Measurements from ENCODE around the gene CSDE1. TPM values are rescaled to one million over a fixed set of nuclear protein-coding genes. Genes with fewer than 3 reads are reported as not detected.

Gene CSDE1
- total RNA-seq, 1 experiment from 2014 or later, result 375 TPM

- no peaks in the 10 kb centered on the region for H3K9me3 ChIP-seq (ENCODE audit: low read length)
- H3K4me2 ChIP-seq (ENCODE audit: low read depth, low read length, poor library complexity, severe bottlenecking), result no peak overlapping the region
- no peaks in the 10 kb centered on the region for H3K27me3 ChIP-seq (ENCODE audit: low read length)
- no peak overlapping the region for H3K27ac ChIP-seq (ENCODE audit: low read length)
- no peaks in the 10 kb centered on the region for H3K9me2 ChIP-seq (replicated peaks; ENCODE audit: insufficient read depth, low read length)
- no peaks in the 10 kb centered on the region for H4K20me1 ChIP-seq (ENCODE audit: insufficient read depth, low read depth, low read length)
- H2AFZ ChIP-seq (ENCODE audit: low read length), result no peak overlapping the region
- H3K4me1 ChIP-seq (ENCODE audit: low read length), result no peaks in the 10 kb centered on the region
- no peak for DNase-seq
- H3K36me3 ChIP-seq (ENCODE audit: insufficient read depth, low read length), result peaks cover 69% of the 10 kb centered on the region
- H3K9ac ChIP-seq (ENCODE audit: low read length), result no peak overlapping the region
- H3K79me2 ChIP-seq (ENCODE audit: low read length), result peaks cover 31% of the 10 kb centered on the region
- H3K4me3 ChIP-seq (ENCODE audit: low read length), result no peak overlapping the region
Observed at GRCh38 chr1:114723457-114723856, 34.3 kb downstream of the CSDE1 start.

GRCh38 chr1:114720492-114720891, 37.3 kb downstream of the CSDE1 start:
- DNase-seq, result no peak
- Histone ChIP-seq H3K4me3 (ENCODE audit: low read length) (no peak overlapping the region), H3K4me2 (ENCODE audit: low read depth, low read length, poor library complexity, severe bottlenecking) (no peak overlapping the region), H3K9me2 (replicated peaks; ENCODE audit: insufficient read depth, low read length) (no peaks in the 10 kb centered on the region), H3K9me3 (ENCODE audit: low read length) (no peaks in the 10 kb centered on the region), H4K20me1 (ENCODE audit: insufficient read depth, low read depth, low read length) (no peaks in the 10 kb centered on the region), H3K4me1 (ENCODE audit: low read length) (peaks cover 17% of the 10 kb centered on the region), H2AFZ (ENCODE audit: low read length) (no peak overlapping the region), H3K27me3 (ENCODE audit: low read length) (no peaks in the 10 kb centered on the region), H3K9ac (ENCODE audit: low read length) (no peak overlapping the region), H3K27ac (ENCODE audit: low read length) (no peak overlapping the region), H3K36me3 (ENCODE audit: insufficient read depth, low read length) (peaks cover 52% of the 10 kb centered on the region), H3K79me2 (ENCODE audit: low read length) (peaks cover 26% of the 10 kb centered on the region)

- Histone ChIP-seq H3K27ac (ENCODE audit: low read length) (no peak overlapping the region), H3K4me1 (ENCODE audit: low read length) (peaks cover 20% of the 10 kb centered on the region), H3K9me3 (ENCODE audit: low read length) (no peaks in the 10 kb centered on the region), H3K4me3 (ENCODE audit: low read length) (no peak overlapping the region), H3K27me3 (ENCODE audit: low read length) (no peaks in the 10 kb centered on the region), H3K36me3 (ENCODE audit: insufficient read depth, low read length) (peaks cover 42% of the 10 kb centered on the region), H3K9ac (ENCODE audit: low read length) (no peak overlapping the region), H3K4me2 (ENCODE audit: low read depth, low read length, poor library complexity, severe bottlenecking) (no peak overlapping the region), H4K20me1 (ENCODE audit: insufficient read depth, low read depth, low read length) (no peaks in the 10 kb centered on the region), H3K9me2 (replicated peaks; ENCODE audit: insufficient read depth, low read length) (no peaks in the 10 kb centered on the region), H3K79me2 (ENCODE audit: low read length) (peaks cover 23% of the 10 kb centered on the region), H2AFZ (ENCODE audit: low read length) (no peak overlapping the region)
- DNase-seq, result no peak
Observed at GRCh38 chr1:114719424-114719787, 38.4 kb downstream of the CSDE1 start.

- DNase-seq, result no peak
- Histone ChIP-seq H3K27me3 (ENCODE audit: low read length) (no peaks in the 10 kb centered on the region), H3K27ac (ENCODE audit: low read length) (no peak overlapping the region), H3K4me1 (ENCODE audit: low read length) (peaks cover 20% of the 10 kb centered on the region), H3K9me3 (ENCODE audit: low read length) (no peaks in the 10 kb centered on the region), H3K36me3 (ENCODE audit: insufficient read depth, low read length) (peaks cover 43% of the 10 kb centered on the region), H3K4me2 (ENCODE audit: low read depth, low read length, poor library complexity, severe bottlenecking) (no peak overlapping the region), H3K9ac (ENCODE audit: low read length) (no peak overlapping the region), H2AFZ (ENCODE audit: low read length) (no peak overlapping the region), H3K9me2 (replicated peaks; ENCODE audit: insufficient read depth, low read length) (no peaks in the 10 kb centered on the region), H3K4me3 (ENCODE audit: low read length) (no peak overlapping the region), H4K20me1 (ENCODE audit: insufficient read depth, low read depth, low read length) (no peaks in the 10 kb centered on the region), H3K79me2 (ENCODE audit: low read length) (peaks cover 26% of the 10 kb centered on the region)
Observed at GRCh38 chr1:114718661-114719423, 38.9 kb downstream of the CSDE1 start.

- Histone ChIP-seq H3K9ac (ENCODE audit: low read length) (peak within 1 kb of the TSS; percentile 94), H4K20me1 (ENCODE audit: insufficient read depth, low read depth, low read length) (no peaks in the 10 kb centered on the region), H3K79me2 (ENCODE audit: low read length) (peaks cover 31% of the 10 kb centered on the region), H3K4me3 (ENCODE audit: low read length) (peak within 1 kb of the TSS; percentile 94), H3K9me3 (ENCODE audit: low read length) (no peaks in the 10 kb centered on the region), H3K9me2 (replicated peaks; ENCODE audit: insufficient read depth, low read length) (no peaks in the 10 kb centered on the region), H3K36me3 (ENCODE audit: insufficient read depth, low read length) (peaks cover 44% of the 10 kb centered on the region; the same call in 1 of the 2 replicates), H3K4me1 (ENCODE audit: low read length) (peaks cover 20% of the 10 kb centered on the region), H2AFZ (ENCODE audit: low read length) (no peak within 1 kb of the TSS), H3K27ac (ENCODE audit: low read length) (peak within 1 kb of the TSS; percentile 58), H3K4me2 (ENCODE audit: low read depth, low read length, poor library complexity, severe bottlenecking) (peak within 1 kb of the TSS; percentile 76), H3K27me3 (ENCODE audit: low read length) (no peaks in the 10 kb centered on the region)
- peak; percentile 97 for DNase-seq
Observed at GRCh38 chr1:114716304-114717170, 41.2 kb downstream of the CSDE1 start, which contains the start of gene NRAS. Gene NRAS (minus strand): TSS chr1:114716771. CDS start chr1:114716160, 611 bp downstream.

GRCh38 chr1:114715952-114716303, 41.9 kb downstream of the CSDE1 start:
- Histone ChIP-seq H3K9me2 (replicated peaks; ENCODE audit: insufficient read depth, low read length) (no peaks in the 10 kb centered on the region), H2AFZ (ENCODE audit: low read length) (no peak overlapping the region), H3K9me3 (ENCODE audit: low read length) (no peaks in the 10 kb centered on the region), H3K9ac (ENCODE audit: low read length) (peak overlapping the region; percentile 94), H3K79me2 (ENCODE audit: low read length) (peaks cover 31% of the 10 kb centered on the region), H3K36me3 (ENCODE audit: insufficient read depth, low read length) (peaks cover 44% of the 10 kb centered on the region; the same call in 1 of the 2 replicates), H4K20me1 (ENCODE audit: insufficient read depth, low read depth, low read length) (no peaks in the 10 kb centered on the region), H3K4me3 (ENCODE audit: low read length) (peak overlapping the region; percentile 94), H3K27ac (ENCODE audit: low read length) (no peak overlapping the region; the same call in 1 of the 2 replicates), H3K4me1 (ENCODE audit: low read length) (peaks cover 20% of the 10 kb centered on the region), H3K27me3 (ENCODE audit: low read length) (no peaks in the 10 kb centered on the region), H3K4me2 (ENCODE audit: low read depth, low read length, poor library complexity, severe bottlenecking) (peak overlapping the region; percentile 76)
- no peak for DNase-seq

- Histone ChIP-seq H2AFZ (ENCODE audit: low read length) (no peak overlapping the region), H3K4me2 (ENCODE audit: low read depth, low read length, poor library complexity, severe bottlenecking) (no peak overlapping the region), H3K27me3 (ENCODE audit: low read length) (no peaks in the 10 kb centered on the region), H3K4me3 (ENCODE audit: low read length) (no peak overlapping the region), H4K20me1 (ENCODE audit: insufficient read depth, low read depth, low read length) (no peaks in the 10 kb centered on the region), H3K79me2 (ENCODE audit: low read length) (peaks cover 31% of the 10 kb centered on the region), H3K27ac (ENCODE audit: low read length) (no peak overlapping the region), H3K36me3 (ENCODE audit: insufficient read depth, low read length) (peaks cover 42% of the 10 kb centered on the region; the same call in 1 of the 2 replicates), H3K4me1 (ENCODE audit: low read length) (peaks cover 20% of the 10 kb centered on the region), H3K9me3 (ENCODE audit: low read length) (no peaks in the 10 kb centered on the region), H3K9ac (ENCODE audit: low read length) (no peak overlapping the region), H3K9me2 (replicated peaks; ENCODE audit: insufficient read depth, low read length) (no peaks in the 10 kb centered on the region)
- no peak for DNase-seq
Observed at GRCh38 chr1:114712977-114713376, 44.8 kb downstream of the CSDE1 start.

GRCh38 chr1:114710360-114710759, 47.4 kb downstream of the CSDE1 start:
- Histone ChIP-seq H3K27ac (ENCODE audit: low read length) (no peak overlapping the region), H3K27me3 (ENCODE audit: low read length) (no peaks in the 10 kb centered on the region), H3K4me1 (ENCODE audit: low read length) (peaks cover 2% of the 10 kb centered on the region), H2AFZ (ENCODE audit: low read length) (no peak overlapping the region), H4K20me1 (ENCODE audit: insufficient read depth, low read depth, low read length) (no peaks in the 10 kb centered on the region), H3K4me2 (ENCODE audit: low read depth, low read length, poor library complexity, severe bottlenecking) (no peak overlapping the region), H3K9me3 (ENCODE audit: low read length) (no peaks in the 10 kb centered on the region), H3K9ac (ENCODE audit: low read length) (no peak overlapping the region), H3K9me2 (replicated peaks; ENCODE audit: insufficient read depth, low read length) (no peaks in the 10 kb centered on the region), H3K4me3 (ENCODE audit: low read length) (no peak overlapping the region), H3K79me2 (ENCODE audit: low read length) (peaks cover 19% of the 10 kb centered on the region), H3K36me3 (ENCODE audit: insufficient read depth, low read length) (peaks cover 57% of the 10 kb centered on the region)
- no peak for DNase-seq

Measured in Karpas-422 (cell line).